AG10803 (cell line): ENCODE results near the gene SELE.
"Not testable (repeated sequence)": the region's sequence is repeated elsewhere in the genome, so short reads cannot be mapped to it uniquely, and the experiment has no call there.

Experiments
- DNase-seq: peaks from one replicate; pipeline ENCODE4 v3.0.0; 2010; ENCODE audit warnings: low read depth
- H3K4me3 ChIP-seq: 2 replicates; pipeline ENCODE4 v1.5.1; 2011; ENCODE audit warnings: mild to moderate bottlenecking, low read length, control low read depth
- CTCF ChIP-seq: conservative IDR thresholded peaks from 2 replicates; pipeline ENCODE4 v1.5.1; 2011; ENCODE audit warnings: mild to moderate bottlenecking, low read length, control low read depth, inconsistent platforms

Gene SELE

DNA sequence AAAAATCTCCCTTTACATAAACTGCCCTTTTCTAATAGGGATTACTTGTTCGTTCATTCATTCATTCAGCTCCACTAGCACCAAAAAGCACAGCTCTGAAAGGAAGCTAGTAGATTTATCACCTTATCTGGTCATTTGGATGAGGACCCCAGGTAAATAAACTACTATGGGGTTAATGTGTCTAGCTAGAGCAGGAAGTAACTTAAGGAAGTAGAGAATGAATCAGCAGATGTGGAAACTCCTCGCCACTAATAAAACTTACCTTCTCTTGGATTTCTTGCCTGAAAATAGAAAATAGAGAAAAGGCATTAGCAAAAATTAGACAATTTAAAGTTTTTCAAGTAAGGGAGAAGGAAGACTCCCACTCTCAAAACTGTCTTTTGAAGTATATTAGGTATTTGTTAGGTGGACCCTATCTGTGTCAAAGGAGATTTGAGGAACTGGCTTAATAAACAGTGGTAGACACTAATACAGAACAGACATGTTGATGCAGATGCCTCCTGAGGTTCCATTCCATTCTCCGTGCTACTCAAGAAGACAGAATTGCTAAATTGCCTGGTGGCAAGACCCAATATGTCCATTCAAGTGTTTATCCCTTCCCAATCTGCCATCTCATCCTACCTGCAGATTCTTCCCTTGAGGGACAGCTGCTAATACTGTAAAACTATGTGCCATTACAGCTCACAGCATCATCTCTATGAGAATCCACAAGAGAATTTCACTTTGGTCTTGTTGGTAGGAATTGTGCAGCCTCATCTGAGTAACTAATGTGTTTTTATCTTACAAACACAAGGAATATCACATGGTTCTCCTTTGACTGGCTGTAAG lies 37.4 kb downstream of the SELE start:
- H3K4me3 ChIP-seq = no peak overlapping the region
- no peak for TF ChIP-seq CTCF
- DNase-seq = no peak

DNA sequence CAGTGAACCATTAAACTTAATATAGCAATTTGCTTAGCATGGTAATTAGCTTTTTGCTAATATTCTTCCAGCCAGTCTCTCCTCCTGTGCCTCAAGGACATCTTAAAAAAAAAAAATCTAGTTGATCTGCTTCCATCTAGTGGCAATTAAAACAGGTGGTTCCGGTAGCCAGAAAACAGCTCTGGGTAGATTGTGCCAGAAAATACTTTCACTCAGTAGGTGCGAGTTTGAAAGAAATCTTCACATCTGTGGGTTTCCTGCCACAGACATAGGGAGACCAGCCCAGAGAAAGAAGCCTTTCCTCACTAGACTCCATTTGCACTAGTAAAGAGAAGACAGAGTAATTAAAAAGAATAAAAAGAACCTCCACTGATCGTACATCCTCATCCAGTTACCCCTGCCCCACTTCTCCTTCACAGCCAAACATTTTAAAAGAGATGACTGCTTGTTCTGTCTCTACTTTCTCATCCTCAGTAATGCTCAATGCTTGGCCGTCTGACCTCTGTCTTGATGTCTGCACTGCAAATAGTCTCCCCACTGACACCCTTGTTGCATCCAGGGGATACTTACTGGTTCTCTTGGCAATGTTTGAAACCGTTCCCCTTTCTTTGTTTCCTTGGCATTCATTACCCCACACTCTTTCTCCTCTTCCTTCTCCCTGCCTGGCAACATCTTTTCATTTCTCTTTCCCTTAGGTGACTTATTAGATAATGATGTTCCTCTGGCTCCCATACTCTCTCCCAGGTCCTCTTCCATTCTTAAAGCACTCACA lies 39.4 kb downstream of the SELE start:
- no peak for TF ChIP-seq CTCF
- no peak overlapping the region for H3K4me3 ChIP-seq
- no peak for DNase-seq

DNA sequence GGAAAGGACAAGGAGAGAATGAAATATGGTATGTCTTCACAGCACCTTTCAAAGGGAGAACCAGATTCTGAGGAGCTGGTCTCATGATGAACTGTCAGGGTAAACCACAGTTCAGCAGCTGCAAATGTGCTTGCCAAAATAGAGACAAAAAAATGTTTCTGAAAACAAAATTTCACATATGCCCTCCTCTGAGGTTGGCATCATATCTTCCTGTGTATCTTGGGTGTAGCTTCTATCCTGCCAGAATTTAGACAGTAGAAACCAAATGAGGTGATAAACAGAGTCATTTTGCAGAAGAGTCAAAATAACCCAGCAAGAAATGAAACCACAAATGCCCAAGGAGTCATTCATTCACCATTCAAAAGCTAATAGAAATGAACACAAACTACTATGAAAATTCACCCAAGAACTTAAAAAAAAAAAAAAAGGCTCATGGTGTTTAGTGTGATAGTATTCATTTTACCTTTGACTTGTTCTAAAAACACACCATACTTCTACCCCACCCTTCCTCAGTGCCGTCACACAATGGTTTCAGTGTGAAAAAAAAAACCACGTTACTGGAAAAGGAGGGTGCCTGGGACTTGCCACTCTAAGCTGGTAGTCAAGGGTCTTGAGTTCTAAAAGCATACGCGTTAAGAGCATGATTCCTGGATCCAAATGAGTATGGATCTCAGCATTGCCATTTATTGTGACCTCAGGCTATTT lies 41.0 kb downstream of the SELE start:
- no peak for TF ChIP-seq CTCF
- no peak overlapping the region for H3K4me3 ChIP-seq
- no peak for DNase-seq

- H3K4me3 ChIP-seq = no peak overlapping the region
- no peak for DNase-seq
- no peak for TF ChIP-seq CTCF
Measured at GRCh38 chr1:169690489-169690888, 43.4 kb downstream of the SELE start.

- TF ChIP-seq CTCF = no peak
- no peak for DNase-seq
Measured at GRCh38 chr1:169689395-169689794, 44.5 kb downstream of the SELE start.

DNA sequence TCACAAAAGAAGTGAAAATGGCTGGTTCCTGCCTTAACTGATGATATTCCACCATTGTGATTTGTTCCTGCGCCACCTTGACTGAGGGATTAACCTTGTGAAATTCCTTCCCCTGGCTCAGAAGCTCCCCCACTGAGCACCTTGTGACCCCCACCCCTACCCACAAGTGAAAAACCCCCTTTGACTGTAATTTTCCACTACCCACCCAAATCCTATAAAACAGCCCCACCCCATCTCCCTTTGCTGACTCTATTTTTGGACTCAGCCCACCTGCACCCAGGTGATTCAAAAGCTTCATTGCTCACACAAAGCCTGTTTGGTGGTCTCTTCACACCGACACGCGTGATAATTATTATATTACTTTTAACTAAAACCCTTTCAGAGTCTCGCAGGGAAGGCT lies 45.5 kb downstream of the SELE start:
- H3K4me3 ChIP-seq, DNase-seq: not testable (repeated sequence)

More at GRCh38 chr1:169689395-169689794, 44.5 kb downstream of the SELE start:
- H3K4me3 ChIP-seq = no peak overlapping the region

GRCh38 chr1:169683661-169684060 lies 50.2 kb downstream of the SELE start:
- no peak overlapping the region for H3K4me3 ChIP-seq
- DNase-seq = no peak
- TF ChIP-seq CTCF = no peak

GRCh38 chr1:169683168-169683567 lies 50.7 kb downstream of the SELE start:
- not testable (repeated sequence) for H3K4me3 ChIP-seq, DNase-seq
